DMS 273 treated with DMSO at 0.1 percent for 48 hours (cell line): ENCODE data around the gene SF3B3.

ENCODE experiments used
- DNase-seq: peaks from one replicate; lab custom pipeline; 2025; lab: John Stamatoyannopoulos, UW

The SF3B3 gene

DNA sequence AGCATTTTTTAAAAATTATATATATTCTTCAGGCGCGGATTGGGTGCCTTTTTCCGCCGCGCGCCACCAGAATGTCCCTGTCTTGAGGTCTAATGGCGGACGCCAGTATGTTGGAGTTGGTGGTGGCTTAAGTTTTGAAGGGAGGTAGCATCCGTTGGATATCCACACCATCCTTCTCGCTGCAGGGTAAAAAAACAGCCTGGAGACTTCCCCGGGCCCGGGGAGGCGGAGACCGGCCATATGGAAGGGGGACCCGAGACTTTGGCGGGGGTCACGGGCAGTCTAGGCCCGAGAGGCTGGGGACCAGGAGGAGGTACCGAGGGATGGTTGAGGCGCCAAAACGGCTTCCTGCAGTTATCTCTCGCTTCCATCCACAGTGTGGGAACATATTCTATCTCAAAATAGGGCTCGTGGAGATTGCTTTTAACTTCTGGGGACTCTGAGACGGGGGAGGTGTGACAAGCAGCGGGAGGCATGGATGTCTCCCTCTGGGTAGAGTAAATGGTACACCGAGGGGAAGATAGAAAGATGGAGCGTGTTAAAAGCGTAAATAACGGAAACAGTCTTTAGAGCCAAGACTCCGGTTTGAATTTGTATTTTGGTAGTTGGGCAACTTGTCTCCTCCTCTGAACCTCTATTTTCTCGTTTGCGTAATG, at the start of gene SF3B3:
TSS of gene SF3B3 (plus strand) at position 74 of the 656 bp plus-strand sequence. CDS start 2,841 bp downstream, outside the sequence.
- DNase-seq = peak; percentile 83

DNA sequence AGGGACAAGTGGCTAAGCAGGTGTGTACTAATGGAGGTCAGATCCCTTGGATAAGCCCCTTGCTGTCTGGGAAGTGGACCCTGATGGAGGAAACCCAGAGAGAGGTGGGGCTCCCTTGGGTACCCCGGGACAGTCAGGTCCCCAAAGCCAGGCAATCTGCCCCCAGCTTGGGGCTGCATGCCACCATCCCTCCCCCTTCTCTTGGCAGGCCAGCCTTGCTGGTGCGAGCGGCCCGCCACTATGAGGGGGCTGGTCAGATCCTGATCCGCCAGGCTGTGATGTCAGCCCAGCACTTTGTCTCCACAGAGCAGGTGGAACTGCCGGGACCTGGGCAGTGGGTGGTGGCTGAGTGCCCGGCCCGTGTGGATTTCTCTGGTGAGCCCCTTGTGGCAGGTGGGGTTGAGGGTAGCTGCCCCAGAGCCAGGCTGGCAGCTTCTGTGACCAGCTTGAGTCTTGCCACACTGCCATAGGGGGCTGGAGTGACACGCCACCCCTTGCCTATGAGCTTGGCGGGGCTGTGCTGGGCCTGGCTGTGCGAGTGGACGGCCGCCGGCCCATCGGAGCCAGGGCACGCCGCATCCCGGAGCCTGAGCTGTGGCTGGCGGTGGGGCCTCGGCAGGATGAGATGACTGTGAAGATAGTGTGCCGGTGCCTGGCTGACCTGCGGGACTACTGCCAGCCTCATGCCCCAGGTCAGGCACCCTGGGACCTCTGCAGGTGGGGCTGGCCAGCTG, 49.1 kb upstream of the SF3B3 start:
- no peak for DNase-seq

DNA sequence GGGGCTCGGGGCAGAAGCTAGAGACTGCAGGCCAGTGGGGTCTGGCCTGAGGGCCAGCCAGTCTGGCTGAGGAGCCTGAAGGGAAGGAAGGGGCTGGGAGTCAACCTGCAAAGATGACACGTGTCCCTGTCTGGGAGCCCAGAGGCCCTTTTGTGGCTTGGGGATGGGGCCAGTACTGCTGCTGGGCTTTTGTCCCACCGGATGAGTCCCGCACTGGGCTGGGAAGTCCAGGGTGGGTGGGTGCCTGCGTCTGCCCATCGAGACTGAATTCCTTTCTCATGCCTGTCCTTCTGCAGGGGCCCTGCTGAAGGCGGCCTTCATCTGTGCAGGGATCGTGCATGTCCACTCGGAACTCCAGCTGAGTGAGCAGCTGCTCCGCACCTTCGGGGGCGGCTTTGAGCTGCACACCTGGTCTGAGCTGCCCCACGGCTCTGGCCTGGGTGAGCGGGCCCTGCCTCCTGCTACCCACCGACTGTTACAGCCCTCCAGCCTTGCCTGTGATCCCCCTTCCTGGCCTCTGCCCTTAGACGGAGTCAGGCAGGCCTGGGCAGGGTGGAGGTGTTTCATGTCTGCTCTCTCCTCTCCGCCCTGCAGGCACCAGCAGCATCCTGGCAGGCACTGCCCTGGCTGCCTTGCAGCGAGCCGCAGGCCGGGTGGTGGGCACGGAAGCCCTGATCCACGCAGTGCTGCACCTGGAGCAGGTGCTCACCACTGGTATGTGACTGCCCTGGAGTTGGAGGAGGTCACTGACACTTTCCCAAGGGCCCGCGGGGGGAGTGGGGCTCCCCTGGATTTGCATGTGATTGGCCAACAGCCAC, 48.4 kb upstream of the SF3B3 start:
- no peak for DNase-seq

DNA sequence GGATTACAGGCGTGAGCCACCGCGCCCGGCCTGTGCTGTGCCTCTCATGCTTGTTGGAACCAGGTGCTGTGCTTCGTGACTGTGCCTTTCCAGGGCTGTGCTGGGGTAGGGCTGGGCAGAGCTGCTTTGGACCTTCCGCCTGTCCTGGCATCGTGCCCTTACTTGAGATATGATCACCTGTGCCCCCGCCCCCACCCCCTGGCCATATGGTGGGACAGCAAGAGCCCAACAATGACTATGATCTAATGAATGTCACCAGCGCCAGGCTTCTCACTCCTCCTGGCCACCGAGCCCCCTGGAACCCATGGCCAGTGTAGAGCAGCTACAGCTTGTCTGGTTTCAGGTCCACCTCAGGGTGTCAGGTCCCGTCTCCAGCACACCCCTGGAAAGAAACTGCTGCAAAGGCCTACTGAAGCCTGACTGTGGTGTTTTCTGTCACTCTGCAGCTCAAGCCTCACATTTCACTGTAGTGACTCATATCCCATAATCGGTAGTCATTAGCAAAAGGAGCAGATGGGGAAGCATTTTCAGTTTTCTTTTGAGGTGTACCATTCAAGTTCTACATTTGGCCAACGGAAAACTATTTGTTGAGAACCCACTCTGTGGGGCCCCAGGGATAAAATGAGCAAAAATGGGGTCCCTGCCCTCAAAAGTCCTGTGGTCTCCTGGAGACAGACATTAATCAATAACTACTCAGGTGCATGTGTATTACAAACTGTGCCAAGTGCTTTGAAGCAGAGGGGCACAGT, 47.2 kb upstream of the SF3B3 start:
- DNase-seq = peak; percentile 96

DNA sequence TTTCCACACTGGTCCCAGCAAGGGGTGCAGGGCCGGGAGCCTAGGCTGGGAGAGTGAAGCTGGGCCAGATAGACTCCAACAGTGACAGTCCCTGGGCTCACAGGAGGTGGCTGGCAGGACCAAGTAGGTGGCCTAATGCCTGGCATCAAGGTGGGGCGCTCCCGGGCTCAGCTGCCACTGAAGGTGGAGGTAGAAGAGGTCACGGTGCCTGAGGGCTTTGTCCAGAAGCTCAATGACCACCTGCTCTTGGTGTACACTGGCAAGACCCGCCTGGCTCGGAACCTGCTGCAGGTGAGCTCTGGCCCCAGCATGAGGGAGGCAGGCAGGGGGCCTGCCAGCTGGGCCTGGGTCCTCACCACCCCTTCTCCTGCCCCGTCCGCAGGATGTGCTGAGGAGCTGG, 45.4 kb upstream of the SF3B3 start:
- no peak for DNase-seq

DNA sequence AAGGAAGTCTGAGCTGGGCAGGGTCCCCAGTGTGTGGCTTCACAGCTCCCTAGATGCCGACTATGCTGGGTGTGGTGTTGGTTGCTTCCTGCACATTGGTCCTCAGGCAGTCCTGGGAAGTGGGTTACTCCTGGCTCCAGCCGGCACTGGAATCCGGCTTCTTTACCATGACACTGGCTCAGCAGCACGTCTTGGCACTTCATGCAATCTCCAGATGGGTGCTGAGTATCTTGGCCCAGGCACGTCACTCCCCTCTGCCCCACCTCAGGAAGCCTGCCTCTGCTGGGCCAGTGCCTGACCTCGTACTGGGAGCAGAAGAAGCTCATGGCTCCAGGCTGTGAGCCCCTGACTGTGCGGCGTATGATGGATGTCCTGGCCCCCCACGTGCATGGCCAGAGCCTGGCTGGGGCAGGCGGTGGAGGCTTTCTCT, 44.7 kb upstream of the SF3B3 start:
- peak; percentile 62 for DNase-seq

DNA sequence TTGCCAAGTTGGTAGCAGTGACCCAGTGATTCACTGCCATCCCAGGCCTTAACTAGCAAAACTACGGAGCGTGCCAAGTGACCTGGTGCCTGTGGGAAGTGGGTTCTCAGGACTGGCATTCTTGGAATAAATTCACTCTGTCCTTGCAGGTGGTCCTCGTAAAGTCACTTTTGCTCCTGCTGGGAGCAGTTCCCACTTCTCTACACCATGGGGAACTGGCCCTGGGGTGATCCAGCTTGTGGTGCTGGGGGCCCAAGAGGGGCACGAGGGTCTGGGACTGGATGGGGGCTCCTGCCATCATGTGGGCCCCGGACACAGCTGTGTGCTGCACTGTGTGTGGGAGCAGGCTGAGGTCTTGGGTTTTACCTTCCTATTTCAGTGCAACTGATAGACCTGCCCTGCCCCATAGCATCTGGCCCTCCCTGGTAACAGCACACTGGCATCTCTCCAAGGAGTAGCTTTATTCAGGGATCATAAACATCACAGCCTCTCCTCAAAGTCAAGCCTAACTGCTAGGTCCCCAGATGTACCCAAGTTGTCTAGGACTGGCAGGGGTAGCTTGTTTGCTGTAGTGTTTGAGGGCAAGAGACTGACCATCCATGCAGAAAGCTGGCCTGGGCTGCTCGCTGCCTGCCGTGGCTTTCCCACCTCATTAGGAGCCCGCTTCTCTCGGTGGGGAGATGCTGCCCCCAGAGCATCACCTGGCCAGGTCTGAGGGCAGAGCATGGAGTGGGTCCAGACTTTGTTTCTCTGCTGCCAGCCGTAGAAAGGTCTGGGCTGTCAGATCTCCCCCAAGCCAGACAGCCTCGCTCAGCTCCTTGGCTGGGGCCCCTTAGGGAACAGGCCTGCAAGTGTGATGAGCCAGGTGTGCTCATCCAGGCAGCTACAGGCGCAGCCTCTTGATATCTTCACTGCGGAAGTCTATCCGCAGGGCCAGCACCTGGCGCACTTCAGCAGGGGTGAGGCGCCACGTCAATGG, 43.2 kb upstream of the SF3B3 start:
- peak; percentile 85 for DNase-seq

DNA sequence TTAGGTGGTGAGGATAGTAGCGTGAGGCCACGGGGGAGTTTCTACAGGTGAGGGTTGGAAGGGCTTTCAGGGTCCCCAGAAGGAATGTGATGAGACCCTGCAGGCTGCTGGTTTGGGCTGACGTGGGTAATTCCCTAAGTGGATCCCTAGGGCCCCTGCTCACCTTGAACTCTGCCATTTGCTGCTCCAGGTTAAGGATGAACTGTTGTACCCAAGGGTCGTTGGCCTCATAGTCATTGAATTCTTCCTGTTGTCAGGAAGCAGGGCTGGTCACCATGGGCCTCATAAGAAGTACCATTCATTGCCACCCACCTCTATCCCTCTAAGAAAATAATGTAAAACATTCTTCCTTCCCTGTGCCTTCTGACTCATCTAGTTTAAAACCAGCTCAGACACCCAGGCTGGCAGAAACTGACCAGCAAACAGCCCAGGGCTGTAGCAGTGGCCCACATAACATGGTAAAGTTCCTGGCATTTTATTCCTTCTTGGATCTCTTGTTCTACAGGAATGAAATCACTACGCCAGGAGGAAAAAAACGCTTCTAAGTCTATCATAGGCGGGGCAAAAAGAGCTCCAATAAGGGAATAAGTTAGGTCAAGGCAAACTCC, 41.6 kb upstream of the SF3B3 start:
- no peak for DNase-seq

DNA sequence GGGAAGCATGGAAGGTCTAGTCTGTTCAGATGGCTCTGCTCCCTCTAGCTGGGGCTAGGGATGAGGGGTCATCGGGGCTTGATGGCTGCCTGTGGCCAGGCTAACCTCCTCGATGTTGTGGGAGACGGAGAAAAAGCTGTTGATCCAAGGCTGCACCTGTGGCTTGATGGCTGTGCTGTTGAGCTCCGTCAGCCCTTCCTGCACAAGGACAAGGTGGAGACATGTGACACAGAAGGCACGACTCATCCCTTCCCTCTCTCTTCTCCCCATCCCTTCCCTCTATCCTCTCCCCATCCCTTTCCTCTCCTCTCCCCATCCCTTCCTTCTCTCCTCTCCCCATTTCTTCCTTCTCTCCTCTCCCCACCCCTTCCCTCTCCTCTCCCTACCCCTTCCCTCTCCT, 41.0 kb upstream of the SF3B3 start:
- DNase-seq = no peak

DNA sequence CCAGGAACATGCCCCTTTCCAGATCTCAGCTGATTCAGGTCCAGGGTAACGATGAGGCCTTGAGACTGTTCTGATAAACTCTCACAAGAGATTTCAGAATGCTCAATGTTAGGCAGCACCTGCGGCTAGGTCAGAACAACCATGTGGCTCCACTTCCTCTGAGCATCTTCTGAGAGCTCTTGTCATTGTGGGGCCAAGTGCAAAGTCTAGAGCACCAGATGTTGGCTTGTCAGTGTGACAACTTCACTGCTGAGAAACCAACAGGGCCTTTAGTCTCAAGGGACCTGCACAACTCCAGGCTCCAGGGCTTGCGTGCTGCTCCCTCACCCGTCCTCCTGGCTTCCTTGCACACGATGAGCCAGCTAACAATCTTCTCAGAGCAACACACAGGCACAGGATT, 40.2 kb upstream of the SF3B3 start:
- no peak for DNase-seq

DNA sequence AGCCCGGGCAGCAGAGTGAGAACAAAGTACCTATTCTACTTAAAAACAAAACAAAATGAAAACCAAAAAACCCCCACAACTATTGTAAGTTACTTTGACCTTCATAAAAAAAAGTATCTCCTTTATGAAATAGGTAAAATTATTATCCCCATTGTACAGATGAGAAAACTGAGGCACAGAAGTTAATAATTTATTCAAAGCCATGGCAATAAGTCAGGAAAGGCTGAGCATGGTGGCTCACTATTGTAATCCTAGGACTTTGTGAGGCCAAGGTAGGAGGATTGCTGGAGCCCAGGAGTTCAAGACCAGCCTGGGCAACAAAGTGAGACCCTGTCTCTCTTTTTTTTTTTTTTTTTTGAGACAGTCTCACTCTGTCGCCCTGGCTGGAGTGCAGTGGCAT, 38.7 kb upstream of the SF3B3 start:
- DNase-seq = no peak

DNA sequence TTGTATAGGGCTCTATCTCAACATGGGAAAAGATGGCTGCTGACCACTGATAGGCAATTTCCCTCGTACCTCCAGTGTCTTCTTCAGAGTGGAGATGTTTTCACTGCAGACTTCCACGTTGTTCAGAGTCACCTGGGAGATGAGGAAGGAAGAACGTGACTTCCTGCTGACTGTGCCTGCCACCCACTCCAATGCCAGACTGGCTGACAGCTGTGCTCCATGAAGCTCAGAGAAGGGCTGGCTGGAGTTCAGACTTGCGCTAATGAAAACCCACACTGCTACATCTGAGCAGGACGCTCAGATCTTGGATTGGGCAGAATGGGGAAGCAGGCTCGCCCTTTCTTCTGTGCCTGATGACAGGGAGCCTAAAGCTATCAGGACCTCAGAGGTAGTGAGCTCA, 33.4 kb upstream of the SF3B3 start:
- peak; percentile 85 for DNase-seq

DNA sequence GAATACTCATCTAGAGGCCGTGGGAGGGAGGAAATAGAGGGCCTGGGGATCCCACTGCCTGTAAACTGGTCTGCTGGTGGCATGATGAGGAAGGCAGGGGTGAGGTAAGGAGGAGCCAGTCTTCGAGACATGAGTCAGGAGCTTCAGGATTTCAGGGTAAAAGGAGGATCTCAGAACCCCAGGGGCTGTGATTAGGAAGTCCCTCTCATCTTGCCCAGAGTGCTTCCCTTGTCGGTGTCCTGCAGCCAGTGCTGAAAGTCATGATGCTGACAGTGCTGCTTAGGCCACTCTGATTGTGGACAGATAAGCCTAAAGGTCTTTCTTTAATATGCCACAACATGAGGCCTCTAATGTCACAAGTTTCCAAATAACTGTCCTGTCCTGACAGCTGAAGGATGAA, 29.8 kb upstream of the SF3B3 start:
- no peak for DNase-seq

DNA sequence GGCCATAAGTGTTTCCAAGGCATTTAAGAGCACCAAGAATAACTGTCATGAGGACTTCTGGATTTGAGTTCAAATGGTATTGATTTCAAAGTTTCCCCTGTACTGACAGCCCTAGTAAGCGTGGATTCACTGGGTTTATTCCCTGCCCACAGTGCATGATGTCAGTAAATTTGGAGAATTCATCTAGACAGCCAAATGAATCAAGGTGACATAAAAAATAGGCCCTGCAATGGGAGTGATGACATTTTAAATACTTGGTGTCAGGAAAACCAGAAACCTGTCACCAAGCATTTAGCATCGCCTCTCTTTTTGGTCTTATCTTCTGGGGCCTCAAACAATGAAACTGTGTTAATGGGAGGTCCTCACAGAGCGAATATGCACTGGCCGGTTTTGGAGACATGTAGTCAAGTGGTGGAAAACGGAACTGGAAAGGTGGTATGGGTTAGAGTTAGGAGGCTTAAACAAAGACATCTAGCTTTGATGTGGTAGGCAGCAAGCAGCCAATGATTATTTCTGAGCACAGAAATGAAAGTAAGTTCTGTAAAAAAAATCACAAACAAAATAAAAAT, 29.3 kb upstream of the SF3B3 start:
- no peak for DNase-seq

DNA sequence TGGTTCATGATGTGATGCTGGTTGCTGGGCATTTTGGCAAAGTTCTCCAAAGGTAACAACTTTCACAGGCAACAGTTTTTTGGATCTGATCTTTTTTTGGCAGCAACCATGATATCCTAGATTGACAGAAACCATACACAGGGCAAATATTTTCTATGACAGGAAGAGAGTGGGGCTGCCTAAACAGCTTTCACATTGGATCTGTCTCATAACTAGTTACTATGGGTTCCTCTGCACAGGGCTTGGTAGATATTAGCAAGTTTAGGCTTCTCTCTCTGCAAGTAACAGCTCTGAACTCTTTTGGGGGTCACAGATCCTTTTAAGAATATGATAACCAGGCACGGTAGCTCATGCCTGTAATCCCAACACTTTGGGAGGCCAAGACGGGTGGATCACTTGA, 28.8 kb upstream of the SF3B3 start:
- DNase-seq = no peak

DNA sequence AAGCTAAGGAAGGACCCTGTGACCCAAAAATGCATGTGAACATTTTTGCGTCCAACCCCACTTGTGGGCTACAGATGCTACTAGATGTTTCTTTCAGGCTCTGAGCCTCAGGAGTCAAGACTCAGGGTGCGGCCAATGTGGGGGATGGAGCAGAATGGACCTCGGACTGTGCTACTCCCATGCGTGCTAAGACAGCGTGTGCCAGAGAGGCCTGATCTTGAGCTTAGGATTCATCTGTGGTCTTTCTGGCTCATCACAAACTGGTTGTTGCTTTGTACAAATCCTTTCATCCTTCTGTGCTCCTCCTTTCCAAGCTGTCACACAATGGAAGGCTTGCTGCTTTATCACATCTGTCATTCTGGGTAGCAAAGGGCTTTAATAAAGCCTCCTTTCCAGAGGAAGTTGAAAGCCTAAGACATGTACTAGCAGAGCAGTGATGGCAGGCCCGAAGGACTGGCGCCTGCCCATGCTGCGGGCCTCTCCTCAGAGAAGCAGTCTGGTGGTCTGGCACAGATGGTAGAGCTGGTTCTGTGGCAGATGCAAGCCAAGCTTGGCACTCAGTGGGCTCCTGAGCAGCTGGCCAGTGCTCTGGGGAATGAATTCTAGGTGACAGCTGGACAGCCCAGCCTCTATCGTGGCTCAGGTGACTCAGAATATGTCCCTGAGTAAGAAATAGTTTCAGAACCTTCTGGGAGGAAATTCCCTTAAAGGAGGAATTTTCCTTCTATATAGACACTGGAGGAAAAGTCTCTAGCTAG, 28.0 kb upstream of the SF3B3 start:
- peak; percentile 96 for DNase-seq

DNA sequence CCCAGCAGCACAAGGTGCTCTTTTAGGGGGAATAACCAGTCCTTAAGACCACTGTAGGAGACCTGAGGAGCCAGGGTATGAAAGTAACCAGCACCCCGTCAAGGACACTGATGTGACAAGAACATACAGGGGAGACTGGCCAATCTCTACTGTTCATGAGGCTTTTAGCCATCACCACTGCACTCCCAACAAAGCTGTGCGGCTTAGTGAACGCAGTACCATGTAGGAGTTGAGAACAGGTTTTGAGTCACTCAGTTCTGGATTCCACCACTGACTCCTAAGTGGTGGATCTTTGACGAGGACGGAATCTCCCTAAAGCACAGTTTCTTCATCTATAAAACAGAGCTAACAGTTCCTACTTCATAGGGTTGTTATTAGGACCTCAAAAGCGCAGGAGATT, 27.1 kb upstream of the SF3B3 start:
- no peak for DNase-seq

DNA sequence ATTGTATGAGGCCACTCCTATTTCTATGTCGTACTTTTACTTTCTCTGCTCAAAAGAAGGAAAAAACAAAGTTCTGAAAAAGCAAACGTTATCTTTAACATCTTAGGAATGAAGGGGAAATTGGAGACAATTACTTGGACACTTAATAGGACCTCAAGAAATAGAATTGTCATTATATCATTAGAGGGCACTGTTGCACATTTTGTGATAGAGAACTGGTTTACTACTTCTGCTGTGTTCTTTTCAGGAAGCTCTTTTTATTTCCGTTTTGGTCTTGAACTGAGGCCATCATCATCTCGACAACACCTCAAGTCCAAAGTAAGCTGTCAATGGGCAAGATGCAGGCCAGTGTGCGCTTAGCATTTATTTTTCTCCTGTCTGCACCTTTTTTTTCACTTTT, 14.9 kb upstream of the SF3B3 start:
- DNase-seq = no peak

DNA sequence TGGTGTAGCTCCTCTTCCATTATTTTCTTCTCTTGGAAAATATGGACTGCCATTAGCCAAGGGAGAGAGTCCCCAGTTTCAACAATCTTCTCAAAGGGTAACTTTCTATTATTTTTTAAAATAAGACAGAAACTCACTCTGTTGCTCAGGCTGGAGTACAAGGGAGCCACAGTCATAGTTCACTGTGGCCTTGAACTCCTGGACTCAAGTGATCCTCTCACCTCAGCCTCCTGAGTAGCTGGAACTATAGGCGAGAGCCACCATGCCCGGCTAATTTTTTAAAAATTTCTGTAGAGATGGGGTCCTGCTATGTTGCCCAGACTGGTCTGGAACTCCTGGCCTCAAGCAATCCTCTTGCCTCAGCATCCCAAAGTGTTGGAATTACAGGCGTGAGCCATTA, 13.4 kb upstream of the SF3B3 start:
- no peak for DNase-seq
